ENCODE measurements around the gene IL17REL.

Gene IL17REL

DNA sequence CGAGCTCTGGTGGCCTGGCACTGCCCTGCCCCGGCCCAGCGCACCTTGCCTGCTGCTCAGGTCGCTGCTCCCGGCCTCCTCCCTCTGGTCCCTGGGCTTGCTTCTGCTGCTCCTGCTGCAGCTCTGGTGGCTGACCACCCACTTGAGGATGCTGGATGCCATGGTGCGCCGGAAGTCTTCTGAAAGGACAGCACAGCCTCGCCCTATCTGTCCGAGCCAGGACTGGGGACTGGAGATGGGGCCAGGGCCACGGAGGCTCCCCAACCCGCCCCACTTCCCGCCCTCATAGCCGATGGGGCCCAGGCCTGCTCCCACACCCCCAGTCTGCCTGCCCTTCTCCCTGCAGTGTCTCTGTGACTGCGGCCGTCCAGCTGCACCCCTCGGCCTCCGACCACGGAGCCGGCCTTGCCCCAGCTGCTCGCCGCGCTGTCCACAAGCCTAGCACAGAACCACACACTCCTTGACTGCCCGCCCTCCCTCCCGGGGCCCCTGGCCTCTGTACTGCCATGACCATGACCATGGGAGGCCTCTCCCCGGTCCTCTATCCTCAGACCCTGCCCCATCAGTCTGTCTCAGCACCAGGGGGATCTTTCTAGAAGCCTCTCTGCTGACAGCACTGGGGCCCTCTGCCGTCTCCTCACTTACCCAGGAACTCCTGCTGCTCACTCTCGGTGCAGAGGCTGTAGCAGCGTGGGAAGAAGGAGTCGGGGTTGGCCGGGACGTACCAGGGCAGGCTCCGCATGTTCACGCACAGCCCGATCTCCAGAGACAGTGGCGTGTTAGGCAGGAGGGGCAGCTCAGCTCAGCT is 32.9 kb upstream of the IL17REL start:
- DNase-seq, result no peak

DNA sequence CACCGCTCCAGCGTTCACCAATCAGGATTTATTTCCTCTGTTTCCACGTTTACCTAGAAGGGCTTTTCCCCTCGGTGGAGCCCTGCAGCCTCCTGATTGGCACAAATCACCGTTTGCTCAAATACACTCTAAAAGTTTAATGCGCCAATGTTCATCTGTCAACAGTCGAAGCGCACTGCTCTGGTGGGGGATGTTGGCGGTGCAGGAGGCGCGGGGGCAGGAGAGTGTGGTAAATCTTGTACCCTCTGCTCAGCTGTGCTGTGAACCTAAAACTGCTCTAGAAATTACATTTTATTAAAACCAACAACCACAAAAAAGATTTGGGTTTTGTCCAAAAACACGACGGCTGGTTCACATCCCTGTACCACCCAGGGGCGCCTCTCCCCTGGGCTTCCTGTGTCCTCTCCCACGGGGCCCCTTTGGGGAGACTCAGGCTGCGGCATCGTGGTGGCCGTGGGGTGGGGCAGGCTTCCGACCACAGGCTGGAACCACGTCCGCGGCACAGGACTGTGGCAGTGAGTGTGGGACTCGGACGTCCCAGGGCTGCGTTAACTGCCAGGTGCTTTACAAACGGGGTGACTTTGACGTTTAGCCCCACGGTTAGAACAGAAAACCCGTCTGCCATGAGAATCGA is 32.0 kb upstream of the IL17REL start:
- no peak for DNase-seq

DNA sequence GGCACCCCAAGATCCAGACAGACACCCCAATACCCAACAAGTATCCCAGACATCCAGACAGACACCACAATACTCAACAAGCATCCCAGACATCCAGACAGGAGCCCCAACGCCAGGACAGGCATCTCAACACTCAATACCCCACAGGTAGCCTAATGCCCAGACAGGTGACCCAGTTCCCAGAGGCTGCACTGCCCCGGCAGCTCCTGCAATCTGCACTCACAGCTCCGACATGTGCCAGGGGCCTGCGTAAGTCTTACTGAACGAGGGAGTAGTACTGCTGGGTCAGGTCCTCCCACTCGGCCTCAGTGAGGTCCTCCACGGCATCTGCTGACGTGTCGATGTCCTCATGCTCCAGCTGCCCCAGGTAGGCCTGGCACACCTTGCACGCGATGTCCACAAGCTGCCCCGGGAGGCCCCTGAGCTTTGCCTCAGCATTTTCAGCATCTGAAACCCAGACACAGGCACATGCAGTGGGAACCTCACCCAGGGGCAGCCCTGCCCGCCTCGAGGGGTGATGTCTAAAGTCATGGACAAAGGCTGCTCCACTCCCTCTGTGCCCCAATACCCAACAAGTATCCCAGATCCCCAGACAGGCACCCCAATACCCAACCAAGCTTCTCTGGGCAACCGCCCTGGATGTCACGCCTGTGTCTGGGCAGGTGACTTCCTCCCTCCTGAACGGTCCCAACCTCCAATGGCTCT is 28.9 kb upstream of the IL17REL start:
- no peak for DNase-seq

DNA sequence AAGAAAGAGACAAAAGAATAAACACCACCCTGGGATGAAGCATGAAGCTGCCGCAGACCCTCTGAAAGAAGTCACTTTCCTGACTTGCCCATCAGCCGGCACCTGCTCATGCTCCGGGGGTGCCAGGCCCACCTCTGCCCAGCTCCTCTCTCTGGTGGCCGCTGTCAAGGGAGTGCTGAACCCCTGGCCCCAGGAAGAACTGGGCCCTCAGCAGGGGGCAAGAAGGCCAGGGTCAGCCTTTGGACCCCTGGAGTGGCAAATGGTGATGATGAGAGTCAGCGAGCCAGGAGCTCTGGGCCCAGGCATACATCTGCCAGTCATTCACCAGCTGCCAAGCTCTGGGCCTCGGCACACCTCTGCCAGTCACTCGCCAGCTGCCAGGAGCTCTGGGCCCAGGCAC is 28.2 kb upstream of the IL17REL start:
- DNase-seq, result no peak

GRCh38 chr22:50039669-50040443 is 27.3 kb upstream of the IL17REL start:
- DNase-seq, result no peak

- no peak for DNase-seq
These were observed 23.6 kb upstream of the IL17REL start for GRCh38 chr22:50035976-50036724.

- no peak for DNase-seq
These were observed 22.7 kb upstream of the IL17REL start for GRCh38 chr22:50035131-50035881.

DNA sequence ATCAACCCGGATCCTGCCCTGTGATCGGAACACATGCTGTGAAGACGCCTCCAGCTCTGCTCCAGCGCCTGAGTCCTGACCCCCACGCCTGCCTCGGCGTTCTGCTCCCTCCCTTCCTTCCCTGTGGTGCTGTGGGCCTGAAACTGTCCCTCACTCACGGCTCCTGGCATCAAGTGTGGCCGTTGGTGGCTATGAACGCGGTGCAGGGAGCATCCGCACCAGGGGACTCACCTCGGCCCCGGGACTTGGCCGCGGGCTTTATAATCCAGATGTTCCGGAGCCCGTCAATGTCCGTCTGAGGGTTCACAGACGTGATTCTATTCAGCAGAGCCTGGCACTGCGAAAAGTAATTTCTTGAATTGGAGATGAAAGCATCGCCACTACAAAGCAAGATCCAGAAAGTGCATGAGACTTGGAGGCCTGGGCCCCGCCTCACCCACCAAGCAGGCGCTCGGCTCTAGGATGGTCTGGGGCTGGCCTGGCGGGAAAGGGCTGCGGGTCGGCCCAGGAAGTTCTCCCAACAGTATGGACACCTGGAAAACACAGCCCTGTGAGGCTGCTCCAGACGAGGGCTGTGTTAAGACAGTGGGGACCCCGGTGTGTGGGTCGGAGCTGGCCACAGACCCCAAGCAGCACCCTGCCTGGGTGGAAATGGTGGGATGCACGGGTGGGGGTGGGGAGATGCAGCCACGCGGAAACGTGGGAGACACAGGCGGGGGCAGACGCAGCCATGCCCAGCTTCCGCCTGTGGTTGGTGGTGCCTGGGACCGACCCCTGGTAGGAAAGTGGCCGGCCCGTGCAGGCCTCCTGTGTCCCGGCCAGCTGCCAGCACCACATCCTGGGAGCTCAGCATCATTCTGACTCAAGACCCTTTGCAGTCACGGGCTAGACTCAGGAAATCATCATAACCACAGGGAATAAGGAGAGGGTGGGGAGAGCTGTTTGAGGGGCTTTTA is 21.8 kb upstream of the IL17REL start:
- DNase-seq, result no peak

DNA sequence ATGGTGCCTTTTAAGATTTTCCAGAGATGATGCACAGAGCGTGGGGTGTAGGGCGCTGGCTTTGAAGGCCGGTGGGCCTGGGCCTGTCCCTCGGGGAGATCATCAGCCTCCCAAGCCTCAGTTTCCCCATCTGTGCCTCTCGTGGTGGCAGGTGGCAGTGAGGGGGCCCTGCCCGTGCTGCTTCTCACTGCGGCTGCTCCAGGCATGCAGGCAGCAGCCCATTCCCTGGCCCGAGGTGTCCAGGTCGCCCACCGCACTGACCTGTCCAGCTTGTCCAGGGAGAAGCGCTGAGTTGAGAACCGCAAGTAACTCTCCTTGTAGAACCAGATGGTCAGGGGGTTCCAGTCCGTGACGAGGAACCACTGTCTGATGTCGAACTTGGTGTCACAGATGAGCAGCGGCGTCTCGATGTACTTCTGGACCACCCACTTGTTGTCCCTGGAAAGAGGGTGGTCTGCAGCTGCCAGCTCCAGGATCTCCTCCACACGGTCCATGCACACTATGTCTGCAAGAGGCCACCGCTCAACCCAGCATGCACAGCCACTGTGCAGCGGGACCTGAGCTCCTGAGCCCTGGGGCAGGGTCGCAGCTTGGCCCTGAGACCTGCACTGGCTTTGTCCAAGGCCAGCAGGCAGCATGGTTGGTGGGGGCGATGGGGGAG is 20.5 kb upstream of the IL17REL start:
- no peak for DNase-seq

GRCh38 chr22:50032109-50032871 is 19.7 kb upstream of the IL17REL start:
- no peak for DNase-seq

DNA sequence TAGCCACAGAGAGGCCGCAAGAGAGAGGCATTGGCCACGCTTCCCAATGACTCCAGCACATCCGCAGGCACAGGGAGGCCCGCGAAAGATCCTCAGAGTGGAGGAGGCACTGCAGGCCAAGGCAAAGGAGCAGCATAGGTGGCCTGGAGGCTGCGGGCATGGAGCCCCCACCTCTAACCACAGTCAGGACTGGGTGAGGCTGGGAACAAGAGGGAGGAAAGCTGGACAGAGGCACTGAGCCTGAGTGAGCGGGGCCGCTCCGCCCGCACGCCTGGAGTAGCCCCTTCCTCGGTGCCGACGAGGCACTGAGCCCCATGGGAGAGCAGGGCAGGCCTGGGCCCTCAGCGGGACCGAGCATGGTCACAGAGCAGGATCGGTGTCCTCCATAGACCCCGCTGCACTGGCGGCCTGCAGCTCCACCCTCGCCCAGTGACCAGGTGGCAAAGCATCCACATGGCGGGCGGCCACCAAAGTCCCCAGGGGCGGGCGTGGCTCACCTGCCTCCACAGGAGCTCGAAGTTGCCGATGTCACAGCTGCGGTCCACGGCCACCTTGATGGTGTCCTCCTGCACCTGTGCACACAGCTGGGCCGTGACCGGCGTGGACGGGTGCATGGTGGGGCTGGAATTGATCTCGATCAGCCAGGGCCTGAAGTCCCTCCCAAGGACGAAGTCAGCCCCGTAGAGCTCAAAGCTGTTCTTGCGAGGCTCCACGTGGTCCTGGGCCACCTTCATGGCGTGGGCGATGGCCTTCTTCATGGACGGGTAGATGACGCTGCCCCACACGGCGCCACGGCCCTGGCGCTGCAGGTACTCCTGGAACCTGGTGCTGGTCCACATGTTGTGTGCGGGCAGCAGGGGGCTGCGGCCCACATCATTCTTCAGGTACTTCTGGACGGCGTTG is 18.9 kb upstream of the IL17REL start:
- DNase-seq, result no peak

DNA sequence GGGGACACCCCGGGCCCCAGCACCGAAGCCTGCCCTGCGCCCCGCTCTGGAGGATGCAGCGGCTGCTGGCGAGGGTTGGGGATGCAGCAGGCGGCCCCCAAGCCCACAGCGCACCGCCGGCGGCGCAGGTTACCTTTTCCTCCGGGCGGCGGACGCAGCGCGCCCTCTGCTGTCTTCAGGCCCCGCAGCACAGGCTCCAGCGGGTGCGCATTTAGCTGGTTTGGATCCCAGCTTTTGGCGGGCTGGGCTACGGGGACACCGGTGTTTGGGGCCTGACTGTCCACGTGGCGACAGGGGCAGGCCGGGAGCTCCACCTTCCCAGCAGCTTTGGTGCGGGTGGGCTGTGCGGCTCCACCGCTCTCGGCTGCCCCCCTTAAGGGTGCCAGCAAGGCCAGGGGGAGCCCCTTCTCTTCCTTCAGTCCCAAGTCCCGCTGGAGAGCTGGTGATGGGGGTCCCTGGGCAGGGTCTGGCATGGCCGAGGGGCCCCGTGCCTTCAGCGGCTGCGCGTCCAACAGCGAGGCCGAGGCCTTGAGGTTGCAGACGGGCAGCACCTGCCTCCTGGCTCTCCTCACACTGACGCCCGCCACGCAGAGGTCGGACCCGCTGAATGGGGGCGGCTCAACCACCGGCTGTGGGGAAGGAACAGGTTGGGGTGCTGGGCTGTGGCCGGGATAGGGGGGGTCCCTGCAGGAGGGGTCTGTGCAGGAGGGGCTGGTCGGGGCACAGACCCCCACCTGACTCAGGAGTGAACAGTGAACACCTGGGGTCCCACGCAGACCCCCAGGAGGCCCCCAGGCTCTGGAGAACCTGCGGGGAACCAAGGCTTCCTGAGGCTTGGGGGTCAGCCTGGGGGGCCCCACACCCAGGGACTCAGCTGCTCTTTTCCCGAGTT is 18.0 kb upstream of the IL17REL start:
- no peak for DNase-seq

- no peak for DNase-seq
These were observed 15.3 kb upstream of the IL17REL start for GRCh38 chr22:50027639-50028537.

DNA sequence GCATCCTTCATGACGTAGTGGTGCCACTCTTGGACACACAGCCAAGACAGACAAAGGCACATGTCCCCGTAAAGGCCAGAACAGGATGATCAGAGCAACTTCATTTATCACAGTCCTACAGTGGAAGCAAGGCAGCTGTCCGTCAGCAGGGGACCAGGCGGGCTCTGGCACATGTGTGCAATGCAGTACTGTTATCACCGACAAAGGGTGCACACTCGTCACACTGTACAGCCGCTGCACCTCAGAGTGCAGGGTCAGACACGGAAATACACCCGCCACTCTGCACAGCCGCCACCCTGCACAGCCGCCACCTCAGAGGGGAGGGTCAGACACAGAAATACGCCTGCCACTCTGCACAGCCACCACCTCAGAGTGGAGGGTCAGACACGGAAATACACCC is 13.4 kb upstream of the IL17REL start:
- no peak for DNase-seq

DNA sequence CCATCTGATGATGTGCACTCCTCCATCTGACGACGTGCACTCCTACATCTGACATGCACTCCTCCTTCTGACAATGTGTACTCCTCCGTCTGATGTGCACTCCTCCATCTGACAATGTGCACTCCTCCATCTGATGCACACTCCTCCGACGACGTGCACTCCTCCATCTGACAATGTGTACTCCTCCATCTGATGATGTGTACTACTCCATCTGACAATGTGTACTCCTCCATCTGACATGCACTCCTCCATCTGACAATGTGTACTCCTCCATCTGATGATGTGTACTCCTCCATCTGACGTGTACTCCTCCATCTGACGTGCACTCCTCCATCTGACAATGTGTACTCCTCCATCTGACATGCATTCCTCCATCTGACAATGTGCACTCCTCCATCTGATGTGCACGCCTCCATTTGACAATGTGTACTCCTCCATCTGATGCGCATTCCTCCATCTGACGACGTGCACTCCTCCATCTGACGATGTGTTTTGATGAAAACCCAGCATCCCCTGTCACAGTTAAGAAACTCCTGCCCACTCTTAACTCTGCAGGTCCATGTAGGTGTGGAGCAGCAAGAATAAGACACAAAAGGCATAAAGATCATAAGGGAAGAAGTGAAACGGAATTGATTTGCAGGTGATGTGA is 9.7 kb upstream of the IL17REL start:
- DNase-seq, result no peak

All from NCI-H446 treated with DMSO at 0.1 percent for 48 hours (cell line).